Measurements from ENCODE around the gene FAM131A. TPM values are rescaled to one million over a fixed set of nuclear protein-coding genes. Genes with fewer than 3 reads are reported as not detected.

FAM131A gene
- total and polyA plus RNA-seq, 2 of the 4 experiments (the other 2 are of a cell fraction) = 10.8 to 19.5 TPM

DNA sequence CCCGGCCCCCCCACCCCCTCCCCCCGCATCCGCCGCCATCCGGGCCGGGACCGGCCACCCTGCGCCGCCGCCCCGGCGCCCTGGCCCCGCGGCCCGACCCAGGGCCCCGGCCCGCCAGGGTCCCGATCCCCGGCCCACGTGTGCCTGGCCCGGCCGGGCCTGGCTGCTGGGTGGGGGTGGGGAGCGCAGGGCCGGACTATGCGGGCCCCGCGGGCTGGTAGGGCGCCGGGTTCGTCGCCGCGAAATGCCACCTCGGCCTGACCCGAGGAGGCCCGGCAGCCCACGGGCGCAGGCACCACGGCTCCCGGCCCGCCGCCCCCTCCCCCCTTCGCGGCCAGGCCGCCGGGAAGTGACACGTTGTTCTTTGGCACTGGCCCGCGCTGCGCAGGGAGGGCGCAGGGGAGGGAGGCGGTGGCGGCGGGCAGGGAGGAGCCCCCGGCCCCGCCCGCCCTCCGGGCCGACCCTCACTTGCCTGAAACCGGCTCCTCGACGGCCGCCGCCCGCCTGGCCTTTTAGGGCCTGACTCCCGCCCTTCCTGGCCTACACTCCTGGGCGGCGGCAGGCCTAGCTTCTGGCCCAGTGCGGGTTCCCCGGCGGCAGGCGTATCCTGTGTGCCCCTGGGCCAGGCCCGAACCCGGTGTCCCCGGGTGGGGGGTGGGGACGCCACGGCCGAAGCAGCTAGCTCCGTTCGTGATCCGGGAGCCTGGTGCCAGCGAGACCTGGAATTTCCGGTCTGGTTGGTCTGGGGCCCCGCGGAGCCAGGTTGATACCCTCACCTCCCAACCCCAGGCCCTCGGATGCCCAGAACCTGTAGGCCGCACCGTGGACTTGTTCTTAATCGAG is 22.5 kb upstream of the FAM131A start:
- Histone ChIP-seq H3K4me3 (ENCODE audit: insufficient read depth, low read depth, low read length) (peak overlapping the region; percentile 91), H3K14ac (replicated peaks; ENCODE audit: low read depth, low read length) (peak overlapping the region; percentile 90), H3K56ac (ENCODE audit: extremely low read depth, insufficient read depth, low read length) (peak overlapping the region; percentile 85), H3K27ac (ENCODE audit: insufficient read depth, low read length) (peak overlapping the region; percentile 99), H4K5ac (ENCODE audit: low read depth, low read length) (peak overlapping the region; percentile 50), H2AK5ac (ENCODE audit: low read depth, low read length) (peak overlapping the region; percentile 63), H4K20me1 (ENCODE audit: insufficient read depth, low read length) (peaks cover 50% of the 10 kb centered on the region), H3K9me3 (ENCODE audit: control insufficient read depth, insufficient read depth, low read length) (no peaks in the 10 kb centered on the region), H2AK9ac (replicated peaks; ENCODE audit: low read depth, low read length, poor library complexity) (peak overlapping the region; percentile 100), H3K18ac (ENCODE audit: low read depth, low read length) (peak overlapping the region; percentile 65), H3K23ac (ENCODE audit: low read depth, low read length) (peak overlapping the region; percentile 95), H3K79me1 (ENCODE audit: low read depth in 1 of 2, low read length in 2 of 2) (peaks cover 0 to 29% of the 10 kb centered on the region in 2 experiments; a peak in 2 of 4 replicates), H3K9me1 (ENCODE audit: insufficient read depth, low read length) (peaks cover 18% of the 10 kb centered on the region), H2BK5ac (ENCODE audit: low read depth, low read length, poor library complexity, severe bottlenecking) (peak overlapping the region; percentile 99), H3K4me1 (ENCODE audit: control insufficient read depth, insufficient read depth, low read length) (peaks cover 21% of the 10 kb centered on the region), H2BK15ac (ENCODE audit: low read depth, low read length) (peak overlapping the region; percentile 70; the same call in 1 of the 3 replicates), H3K36me3 (ENCODE audit: control insufficient read depth, insufficient read depth, low read length) (peaks cover 24% of the 10 kb centered on the region), H2BK20ac (ENCODE audit: low read depth, low read length) (no peak overlapping the region), H3K9ac (ENCODE audit: low read depth, low read length) (peak overlapping the region; percentile 98), H4K91ac (ENCODE audit: insufficient read depth, low read depth, low read length) (peak overlapping the region; percentile 97), H4K8ac (ENCODE audit: low read depth in 2 of 2, low read length in 2 of 2) (peak overlapping the region; percentile 88 to 90), H2BK120ac (ENCODE audit: low read depth, low read length) (peak overlapping the region; percentile 83), H2AFZ (replicated peaks; ENCODE audit: low read length, poor library complexity) (peak overlapping the region; percentile 85), H3K4ac (ENCODE audit: low read depth, low read length) (peak overlapping the region; percentile 97), H3K27me3 (ENCODE audit: control insufficient read depth, insufficient read depth, low read length) (no peaks in the 10 kb centered on the region), H3K4me2 (ENCODE audit: low read depth, low read length) (peak overlapping the region; percentile 93)
- ChIA-PET POLR2A (ENCODE audit: unreplicated experiment) (interaction anchor here (0.9 to 1.5 kb wide), 2 partner anchors 23 to 50 kb away, joined by 4 to 5 read pairs; partner anchors contain the start of gene FAM131A), CTCF (no interaction called here)
- BruUV-seq (replicated peaks) = no TSS peak
- dilution Hi-C loops (cut with HindIII; ENCODE audit: low sequenced_read_pairs, unreplicated experiment) = no loop called here
- in situ Hi-C loops (cut with MboI; ENCODE audit: low sequenced_read_pairs) = no loop called here
- ATAC-seq (ENCODE audit: low read depth) = peak; percentile 70
- peak; percentile 76 for DNase-seq
- WGBS, 2 experiments (ENCODE audit: extremely low coverage in 2 of 2, insufficient read length in 1 of 2) = no CpG with 5 or more reads among the region's 89 CpGs
- intact Hi-C loops (cut with micrococcal nuclease) = loop anchor here (1.0 to 2.0 kb wide), 2 partner anchors 16 to 48 kb away; partner anchors contain the start of gene PSMD2
- peak; percentile 87 for TF ChIP-seq POLR2A (IDR thresholded peaks at IDR 0.05; ENCODE audit: low read depth, low read length)
- 0 out of 2 replicates have a peak, but pooled peaks have one; percentile 3 for TF ChIP-seq BHLHE40 (IDR thresholded peaks at IDR 0.05; ENCODE audit: low read depth, low read length)
- TF ChIP-seq MXI1 (IDR thresholded peaks at IDR 0.05; ENCODE audit: borderline replicate concordance, low read depth, low read length) = 0 out of 2 replicates have a peak, but pooled peaks have one; percentile 55
- no peak for TF ChIP-seq RAD21 (IDR thresholded peaks at IDR 0.05; ENCODE audit: low read length)
- TF ChIP-seq RFX5 (IDR thresholded peaks at IDR 0.05; ENCODE audit: low read depth, low read length) = no peak
- no peak for TF ChIP-seq NFE2L2 (IDR thresholded peaks at IDR 0.05; ENCODE audit: low read depth, low read length)
- TF ChIP-seq SMC3 (IDR thresholded peaks at IDR 0.05; ENCODE audit: low read depth, low read length) = no peak
- TF ChIP-seq, protein P1, sequence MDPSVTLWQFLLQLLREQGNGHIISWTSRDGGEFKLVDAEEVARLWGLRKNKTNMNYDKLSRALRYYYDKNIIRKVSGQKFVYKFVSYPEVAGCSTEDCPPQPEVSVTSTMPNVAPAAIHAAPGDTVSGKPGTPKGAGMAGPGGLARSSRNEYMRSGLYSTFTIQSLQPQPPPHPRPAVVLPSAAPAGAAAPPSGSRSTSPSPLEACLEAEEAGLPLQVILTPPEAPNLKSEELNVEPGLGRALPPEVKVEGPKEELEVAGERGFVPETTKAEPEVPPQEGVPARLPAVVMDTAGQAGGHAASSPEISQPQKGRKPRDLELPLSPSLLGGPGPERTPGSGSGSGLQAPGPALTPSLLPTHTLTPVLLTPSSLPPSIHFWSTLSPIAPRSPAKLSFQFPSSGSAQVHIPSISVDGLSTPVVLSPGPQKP (IDR thresholded peaks at IDR 0.05; ENCODE audit: borderline replicate concordance, low read depth, low read length) = no peak
- no peak for TF ChIP-seq CEBPB (IDR thresholded peaks at IDR 0.05; ENCODE audit: low read depth, low read length)
- TF ChIP-seq, protein P2, sequence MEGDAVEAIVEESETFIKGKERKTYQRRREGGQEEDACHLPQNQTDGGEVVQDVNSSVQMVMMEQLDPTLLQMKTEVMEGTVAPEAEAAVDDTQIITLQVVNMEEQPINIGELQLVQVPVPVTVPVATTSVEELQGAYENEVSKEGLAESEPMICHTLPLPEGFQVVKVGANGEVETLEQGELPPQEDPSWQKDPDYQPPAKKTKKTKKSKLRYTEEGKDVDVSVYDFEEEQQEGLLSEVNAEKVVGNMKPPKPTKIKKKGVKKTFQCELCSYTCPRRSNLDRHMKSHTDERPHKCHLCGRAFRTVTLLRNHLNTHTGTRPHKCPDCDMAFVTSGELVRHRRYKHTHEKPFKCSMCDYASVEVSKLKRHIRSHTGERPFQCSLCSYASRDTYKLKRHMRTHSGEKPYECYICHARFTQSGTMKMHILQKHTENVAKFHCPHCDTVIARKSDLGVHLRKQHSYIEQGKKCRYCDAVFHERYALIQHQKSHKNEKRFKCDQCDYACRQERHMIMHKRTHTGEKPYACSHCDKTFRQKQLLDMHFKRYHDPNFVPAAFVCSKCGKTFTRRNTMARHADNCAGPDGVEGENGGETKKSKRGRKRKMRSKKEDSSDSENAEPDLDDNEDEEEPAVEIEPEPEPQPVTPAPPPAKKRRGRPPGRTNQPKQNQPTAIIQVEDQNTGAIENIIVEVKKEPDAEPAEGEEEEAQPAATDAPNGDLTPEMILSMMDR (conservative IDR thresholded peaks at IDR 0.05; ENCODE audit: low read depth, low read length) = no peak
- no peak for TF ChIP-seq RCOR1 (IDR thresholded peaks at IDR 0.05; ENCODE audit: insufficient replicate concordance, low read length)
- no peak for TF ChIP-seq CHD1 (IDR thresholded peaks at IDR 0.05; ENCODE audit: low read depth, low read length)
- no peak for TF ChIP-seq FOS (IDR thresholded peaks at IDR 0.05; ENCODE audit: low read depth, low read length)
- no peak for TF ChIP-seq MAFK (IDR thresholded peaks at IDR 0.05; ENCODE audit: low read depth, low read length)

Data from IMR-90 (cell line).